ENCODE measurements around the gene INSM1.

- no peak for TF ChIP-seq EP300 (IDR thresholded peaks at IDR 0.05)
- TF ChIP-seq, protein P1, sequence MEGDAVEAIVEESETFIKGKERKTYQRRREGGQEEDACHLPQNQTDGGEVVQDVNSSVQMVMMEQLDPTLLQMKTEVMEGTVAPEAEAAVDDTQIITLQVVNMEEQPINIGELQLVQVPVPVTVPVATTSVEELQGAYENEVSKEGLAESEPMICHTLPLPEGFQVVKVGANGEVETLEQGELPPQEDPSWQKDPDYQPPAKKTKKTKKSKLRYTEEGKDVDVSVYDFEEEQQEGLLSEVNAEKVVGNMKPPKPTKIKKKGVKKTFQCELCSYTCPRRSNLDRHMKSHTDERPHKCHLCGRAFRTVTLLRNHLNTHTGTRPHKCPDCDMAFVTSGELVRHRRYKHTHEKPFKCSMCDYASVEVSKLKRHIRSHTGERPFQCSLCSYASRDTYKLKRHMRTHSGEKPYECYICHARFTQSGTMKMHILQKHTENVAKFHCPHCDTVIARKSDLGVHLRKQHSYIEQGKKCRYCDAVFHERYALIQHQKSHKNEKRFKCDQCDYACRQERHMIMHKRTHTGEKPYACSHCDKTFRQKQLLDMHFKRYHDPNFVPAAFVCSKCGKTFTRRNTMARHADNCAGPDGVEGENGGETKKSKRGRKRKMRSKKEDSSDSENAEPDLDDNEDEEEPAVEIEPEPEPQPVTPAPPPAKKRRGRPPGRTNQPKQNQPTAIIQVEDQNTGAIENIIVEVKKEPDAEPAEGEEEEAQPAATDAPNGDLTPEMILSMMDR (IDR thresholded peaks at IDR 0.05), result no peak
Measured at GRCh38 chr20:20370094-20370575, 2.2 kb downstream of the INSM1 start.
